ENCODE data around the gene TRIM24.

GRCh38 chr7:138573741-138574140 is 113.7 kb downstream of the TRIM24 start:
- TF ChIP-seq POLR2AphosphoS5 (IDR thresholded peaks at IDR 0.05; ENCODE audit: low read depth, low read length), result no peak
- no peak for TF ChIP-seq RAD21 (IDR thresholded peaks at IDR 0.05; ENCODE audit: low read length)
- no peak for TF ChIP-seq USF2 (IDR thresholded peaks at IDR 0.05; ENCODE audit: borderline replicate concordance, low read depth, low read length)
- TF ChIP-seq, protein P1, sequence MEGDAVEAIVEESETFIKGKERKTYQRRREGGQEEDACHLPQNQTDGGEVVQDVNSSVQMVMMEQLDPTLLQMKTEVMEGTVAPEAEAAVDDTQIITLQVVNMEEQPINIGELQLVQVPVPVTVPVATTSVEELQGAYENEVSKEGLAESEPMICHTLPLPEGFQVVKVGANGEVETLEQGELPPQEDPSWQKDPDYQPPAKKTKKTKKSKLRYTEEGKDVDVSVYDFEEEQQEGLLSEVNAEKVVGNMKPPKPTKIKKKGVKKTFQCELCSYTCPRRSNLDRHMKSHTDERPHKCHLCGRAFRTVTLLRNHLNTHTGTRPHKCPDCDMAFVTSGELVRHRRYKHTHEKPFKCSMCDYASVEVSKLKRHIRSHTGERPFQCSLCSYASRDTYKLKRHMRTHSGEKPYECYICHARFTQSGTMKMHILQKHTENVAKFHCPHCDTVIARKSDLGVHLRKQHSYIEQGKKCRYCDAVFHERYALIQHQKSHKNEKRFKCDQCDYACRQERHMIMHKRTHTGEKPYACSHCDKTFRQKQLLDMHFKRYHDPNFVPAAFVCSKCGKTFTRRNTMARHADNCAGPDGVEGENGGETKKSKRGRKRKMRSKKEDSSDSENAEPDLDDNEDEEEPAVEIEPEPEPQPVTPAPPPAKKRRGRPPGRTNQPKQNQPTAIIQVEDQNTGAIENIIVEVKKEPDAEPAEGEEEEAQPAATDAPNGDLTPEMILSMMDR (IDR thresholded peaks at IDR 0.05), result no peak
- TF ChIP-seq EZH2phosphoT487 (IDR thresholded peaks at IDR 0.05; ENCODE audit: borderline replicate concordance, low read depth), result no peak
- TF ChIP-seq ELF1 (IDR thresholded peaks at IDR 0.05), result no peak
- TF ChIP-seq ZBTB33 (IDR thresholded peaks at IDR 0.05; ENCODE audit: borderline replicate concordance, low read depth), result no peak
- TF ChIP-seq GABPA (IDR thresholded peaks at IDR 0.05; ENCODE audit: low read depth), result no peak
- no peak for TF ChIP-seq RXRA (IDR thresholded peaks at IDR 0.05; ENCODE audit: borderline replicate concordance, low read depth)

Data from SK-N-SH (cell line).